Measurements from ENCODE around the gene TRIM2. TPM values are rescaled to one million over a fixed set of nuclear protein-coding genes. Genes with fewer than 3 reads are reported as not detected.

Gene TRIM2
- total RNA-seq, 1 experiment from 2014 or later: 18.9 TPM

GRCh38 chr4:153156721-153157120, 47.5 kb upstream of the TRIM2 start:
- H2AFZ ChIP-seq (ENCODE audit: low read length): no peak overlapping the region
- no peaks in the 10 kb centered on the region for H3K9me3 ChIP-seq (ENCODE audit: low read length)
- H3K79me2 ChIP-seq (ENCODE audit: low read length): no peaks in the 10 kb centered on the region
- no peaks in the 10 kb centered on the region for H3K9me2 ChIP-seq (replicated peaks; ENCODE audit: low read length)
- POLR2A ChIA-PET (ENCODE audit: unreplicated experiment): no interaction called here
- no peaks in the 10 kb centered on the region for H3K36me3 ChIP-seq (ENCODE audit: low read depth, low read length)
- H3K4me3 ChIP-seq (ENCODE audit: low read length): no peak overlapping the region
- no peaks in the 10 kb centered on the region for H3F3A ChIP-seq (ENCODE audit: low read length, unreplicated experiment)
- no peak for ATAC-seq
- TF ChIP-seq CTCF (conservative IDR thresholded peaks at IDR 0.05; ENCODE audit: low read depth, low read length) (no peak), EZH2phosphoT487 (IDR thresholded peaks at IDR 0.05; ENCODE audit: borderline replicate concordance, low read length) (no peak), EZH2 (IDR thresholded peaks at IDR 0.05; ENCODE audit: low read length, unreplicated experiment) (no peak)
- no peak for DNase-seq
- no peaks in the 10 kb centered on the region for H3K27me3 ChIP-seq (ENCODE audit: low read length)
- no peak overlapping the region for H3K27ac ChIP-seq (ENCODE audit: low read length)
- BruUV-seq (replicated peaks): no TSS peak
- CTCF ChIA-PET: no interaction called here
- H4K20me1 ChIP-seq (ENCODE audit: low read length): no peaks in the 10 kb centered on the region
- no peak overlapping the region for H3K9ac ChIP-seq (ENCODE audit: low read length)
- intact Hi-C loops (cut with micrococcal nuclease): no loop called here
- peaks cover 30% of the 10 kb centered on the region for H3K4me1 ChIP-seq (ENCODE audit: insufficient read depth, low read length)
- H3K4me2 ChIP-seq (ENCODE audit: low read length): no peak overlapping the region

GRCh38 chr4:153159016-153159415, 45.2 kb upstream of the TRIM2 start:
- Histone ChIP-seq H3K27me3 (ENCODE audit: low read length) (no peaks in the 10 kb centered on the region), H3K4me3 (ENCODE audit: low read length) (no peak overlapping the region), H3K9me2 (replicated peaks; ENCODE audit: low read length) (no peaks in the 10 kb centered on the region), H3K27ac (ENCODE audit: low read length) (no peak overlapping the region), H3K9me3 (ENCODE audit: low read length) (no peaks in the 10 kb centered on the region), H3K79me2 (ENCODE audit: low read length) (no peaks in the 10 kb centered on the region), H2AFZ (ENCODE audit: low read length) (no peak overlapping the region), H3F3A (ENCODE audit: low read length, unreplicated experiment) (no peaks in the 10 kb centered on the region), H3K4me1 (ENCODE audit: insufficient read depth, low read length) (peaks cover 23% of the 10 kb centered on the region), H4K20me1 (ENCODE audit: low read length) (no peaks in the 10 kb centered on the region), H3K9ac (ENCODE audit: low read length) (no peak overlapping the region), H3K36me3 (ENCODE audit: low read depth, low read length) (no peaks in the 10 kb centered on the region), H3K4me2 (ENCODE audit: low read length) (peak overlapping the region; percentile 68)
- no TSS peak for BruUV-seq (replicated peaks)
- ChIA-PET CTCF (no interaction called here), POLR2A (ENCODE audit: unreplicated experiment) (no interaction called here)
- DNase-seq: no peak
- intact Hi-C loops (cut with micrococcal nuclease): no loop called here
- ATAC-seq: no peak
- TF ChIP-seq CTCF (conservative IDR thresholded peaks at IDR 0.05; ENCODE audit: low read depth, low read length): peak; percentile 34; the same call in 1 of the 2 replicates
- no peak for TF ChIP-seq EZH2 (IDR thresholded peaks at IDR 0.05; ENCODE audit: low read length, unreplicated experiment)

- Histone ChIP-seq H3K4me3 (ENCODE audit: low read length) (no peak overlapping the region; the same call in 1 of the 2 replicates), H3K4me1 (ENCODE audit: insufficient read depth, low read length) (peaks cover 19% of the 10 kb centered on the region), H2AFZ (ENCODE audit: low read length) (no peak overlapping the region), H3F3A (ENCODE audit: low read length, unreplicated experiment) (no peaks in the 10 kb centered on the region), H3K27ac (ENCODE audit: low read length) (peak overlapping the region; percentile 61), H3K27me3 (ENCODE audit: low read length) (no peaks in the 10 kb centered on the region), H4K20me1 (ENCODE audit: low read length) (no peaks in the 10 kb centered on the region), H3K9me2 (replicated peaks; ENCODE audit: low read length) (no peaks in the 10 kb centered on the region), H3K9me3 (ENCODE audit: low read length) (no peaks in the 10 kb centered on the region), H3K4me2 (ENCODE audit: low read length) (peak overlapping the region; percentile 68), H3K9ac (ENCODE audit: low read length) (no peak overlapping the region), H3K79me2 (ENCODE audit: low read length) (no peaks in the 10 kb centered on the region), H3K36me3 (ENCODE audit: low read depth, low read length) (no peaks in the 10 kb centered on the region)
- ATAC-seq (peak; percentile 89), DNase-seq (peak; percentile 72)
- BruUV-seq (replicated peaks): no TSS peak
- TF ChIP-seq CTCF (conservative IDR thresholded peaks at IDR 0.05; ENCODE audit: low read depth, low read length) (no peak), EZH2phosphoT487 (IDR thresholded peaks at IDR 0.05; ENCODE audit: borderline replicate concordance, low read length) (no peak), EZH2 (IDR thresholded peaks at IDR 0.05; ENCODE audit: low read length, unreplicated experiment) (no peak)
- intact Hi-C loops (cut with micrococcal nuclease): loop anchor here (1.0 kb wide), 1 partner anchor 46 kb away; no protein-coding TSS in a partner anchor
- ChIA-PET CTCF (interaction anchor here (0.6 to 0.8 kb wide), 2 partner anchors 17 to 73 kb away, joined by 3 to 5 read pairs; no protein-coding TSS in a partner anchor), POLR2A (ENCODE audit: unreplicated experiment) (interaction anchor here (0.6 kb wide), 1 partner anchor 62 kb away, joined by 3 read pairs; no protein-coding TSS in a partner anchor)
Observed at GRCh38 chr4:153159728-153160221, 44.5 kb upstream of the TRIM2 start.

Measured in PC-3 (cell line).